Breast epithelium (tissue), 4 donors: Measurements from ENCODE around the gene PFKL. TPM values are rescaled to one million over a fixed set of nuclear protein-coding genes. Genes with fewer than 3 reads are reported as not detected.

Source experiments
- DNase-seq, 2 donors: peaks; one replicate each; pipeline ENCODE4 v3.0.0-alpha.2; 2019; ENCODE audit warnings: low spot score in 2 of 2
- H3K27ac ChIP-seq, 2 donors: fragments of 200-600 bp; sonication (generic) in 1 of 2; one replicate each; pipeline ENCODE4 v1.5.1; 2016 to 2019; ENCODE audit warnings: mild to moderate bottlenecking in 1 of 2
- H3K27me3 ChIP-seq, 2 donors: fragments of 200-600 bp; sonication (generic) in 1 of 2; one replicate each; pipeline versions ENCODE4 v1.5.1 to v1.6.0; 2017 to 2019; ENCODE audit warnings: control low read depth in 1 of 2, mild to moderate bottlenecking in 1 of 2
- H3K36me3 ChIP-seq: fragments of 200-600 bp; one replicate; pipeline ENCODE4 v1.5.1; 2019
- H3K4me1 ChIP-seq, 2 donors: fragments of 200-600 bp; sonication (generic); one replicate each; pipeline ENCODE4 v1.5.1; 2016 to 2019; ENCODE audit warnings: control low read depth in 1 of 2
- H3K4me3 ChIP-seq, 3 donors: fragments of 200-600 bp; sonication (generic); 1 replicate in 2 of 3; 2 replicates in 1 of 3; pipeline ENCODE4 v1.5.1; 2016 to 2019; ENCODE audit warnings: mild to moderate bottlenecking in 3 of 3, moderate library complexity in 2 of 3
- H3K9me3 ChIP-seq, 2 donors: fragments of 200-600 bp; sonication (generic) in 1 of 2; one replicate each; pipeline ENCODE4 v1.5.1; 2016 to 2019; ENCODE audit warnings: control low read depth in 1 of 2
- POLR2A ChIP-seq: fragments of 450-650 bp; IDR thresholded peaks from one replicate; pipeline ENCODE4 v1.6.1; 2016; ENCODE audit warnings: antibody characterized with exemption, mild to moderate bottlenecking, moderate library complexity
- POLR2AphosphoS5 ChIP-seq, 3 donors: sonication (generic); formaldehyde crosslinking; IDR thresholded peaks; one replicate each; pipeline ENCODE4 v1.6.1; 2017; ENCODE audit warnings: antibody characterized with exemption in 3 of 3
- intact Hi-C: fragments of 100-400 bp; cut with DNase I; formaldehyde crosslinking; loops from one replicate; pipeline ENCODE4 v1.15.1; 2023; ENCODE audit warnings: low total_unique reads
- total RNA-seq, 3 donors: library from RNA; depleted of rRNA; stranded (reverse); fragments of >200 nt; gene quantifications; one replicate each; pipeline ENCODE4 v1.1.0, GENCODE V29; 2016
- TF ChIP-seq, protein P1 (sequence below), 3 donors: fragments of 450-650 bp; IDR thresholded peaks; one replicate each; pipeline ENCODE4 v1.5.1; 2016 to 2017; ENCODE audit warnings: antibody characterized with exemption in 3 of 3, mild to moderate bottlenecking in 3 of 3, moderate library complexity in 3 of 3

PFKL gene
- total RNA-seq, 3 donors from 2014 or later, result 80.9 to 101 (median 97.9) TPM

DNA sequence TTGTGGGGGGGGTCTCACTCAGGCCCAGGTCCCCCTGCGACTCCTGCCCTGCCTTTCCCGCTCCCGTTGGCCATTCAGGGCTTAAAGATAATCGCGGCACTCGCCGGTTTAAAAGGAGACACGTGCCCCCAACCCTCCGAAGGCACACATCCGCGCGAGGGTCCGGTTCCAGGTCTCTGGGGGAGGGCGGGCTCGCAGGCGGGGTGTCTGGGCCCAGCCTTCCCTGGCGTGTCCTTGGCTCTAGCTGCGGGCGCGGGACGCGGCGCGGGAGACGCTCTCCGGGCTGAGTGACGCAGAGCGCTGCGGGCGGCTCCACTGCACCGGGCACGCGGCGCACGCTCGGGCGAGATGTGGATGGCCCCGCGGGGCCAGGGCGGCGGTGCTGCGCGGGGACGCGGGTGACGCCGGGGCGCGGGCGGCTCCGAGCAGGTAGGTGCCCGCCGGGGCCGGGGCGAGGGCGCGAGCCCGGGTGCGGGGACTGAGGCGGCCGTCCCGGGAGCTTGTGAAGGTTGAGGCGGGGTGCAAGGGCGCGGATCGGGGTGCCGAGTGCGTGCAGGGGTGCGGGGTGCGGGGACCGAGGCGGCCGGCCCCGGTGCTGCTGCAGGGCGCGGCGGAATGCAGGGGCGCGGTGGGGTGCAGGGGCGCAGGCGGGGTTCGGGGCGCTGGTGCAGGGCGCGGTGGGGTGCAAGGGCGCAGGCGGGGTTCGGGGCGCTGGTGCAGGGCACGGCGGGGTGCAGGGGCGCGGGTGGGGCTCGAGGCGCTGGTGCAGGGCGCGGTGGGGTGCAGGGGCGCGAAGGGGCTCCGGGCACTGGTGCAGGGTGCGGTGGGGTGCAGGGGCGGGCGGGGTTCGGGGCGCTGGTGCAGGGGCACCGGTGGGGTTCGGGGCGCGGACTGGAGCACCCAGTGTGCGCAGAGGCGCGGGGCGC lies 50.3 kb downstream of the PFKL start:
- Histone ChIP-seq H3K36me3 (no peaks in the 10 kb centered on the region), H3K27me3 (peaks cover 18 to 48% of the 10 kb centered on the region in 2 donors), H3K4me1 (peaks cover 0 to 4% of the 10 kb centered on the region in 2 donors), H3K4me3 (peak overlapping the region in 2 of 3 donors; percentile 5 to 55), H3K9me3 (no peaks in the 10 kb centered on the region), H3K27ac (no peak overlapping the region)
- intact Hi-C loops, result no loop called here
- TF ChIP-seq POLR2A (no peak), POLR2AphosphoS5 (IDR thresholded peaks at IDR 0.05) (no peak)
- TF ChIP-seq, protein P1, sequence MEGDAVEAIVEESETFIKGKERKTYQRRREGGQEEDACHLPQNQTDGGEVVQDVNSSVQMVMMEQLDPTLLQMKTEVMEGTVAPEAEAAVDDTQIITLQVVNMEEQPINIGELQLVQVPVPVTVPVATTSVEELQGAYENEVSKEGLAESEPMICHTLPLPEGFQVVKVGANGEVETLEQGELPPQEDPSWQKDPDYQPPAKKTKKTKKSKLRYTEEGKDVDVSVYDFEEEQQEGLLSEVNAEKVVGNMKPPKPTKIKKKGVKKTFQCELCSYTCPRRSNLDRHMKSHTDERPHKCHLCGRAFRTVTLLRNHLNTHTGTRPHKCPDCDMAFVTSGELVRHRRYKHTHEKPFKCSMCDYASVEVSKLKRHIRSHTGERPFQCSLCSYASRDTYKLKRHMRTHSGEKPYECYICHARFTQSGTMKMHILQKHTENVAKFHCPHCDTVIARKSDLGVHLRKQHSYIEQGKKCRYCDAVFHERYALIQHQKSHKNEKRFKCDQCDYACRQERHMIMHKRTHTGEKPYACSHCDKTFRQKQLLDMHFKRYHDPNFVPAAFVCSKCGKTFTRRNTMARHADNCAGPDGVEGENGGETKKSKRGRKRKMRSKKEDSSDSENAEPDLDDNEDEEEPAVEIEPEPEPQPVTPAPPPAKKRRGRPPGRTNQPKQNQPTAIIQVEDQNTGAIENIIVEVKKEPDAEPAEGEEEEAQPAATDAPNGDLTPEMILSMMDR (IDR thresholded peaks at IDR 0.05), result no peak
- DNase-seq, result no peak

DNA sequence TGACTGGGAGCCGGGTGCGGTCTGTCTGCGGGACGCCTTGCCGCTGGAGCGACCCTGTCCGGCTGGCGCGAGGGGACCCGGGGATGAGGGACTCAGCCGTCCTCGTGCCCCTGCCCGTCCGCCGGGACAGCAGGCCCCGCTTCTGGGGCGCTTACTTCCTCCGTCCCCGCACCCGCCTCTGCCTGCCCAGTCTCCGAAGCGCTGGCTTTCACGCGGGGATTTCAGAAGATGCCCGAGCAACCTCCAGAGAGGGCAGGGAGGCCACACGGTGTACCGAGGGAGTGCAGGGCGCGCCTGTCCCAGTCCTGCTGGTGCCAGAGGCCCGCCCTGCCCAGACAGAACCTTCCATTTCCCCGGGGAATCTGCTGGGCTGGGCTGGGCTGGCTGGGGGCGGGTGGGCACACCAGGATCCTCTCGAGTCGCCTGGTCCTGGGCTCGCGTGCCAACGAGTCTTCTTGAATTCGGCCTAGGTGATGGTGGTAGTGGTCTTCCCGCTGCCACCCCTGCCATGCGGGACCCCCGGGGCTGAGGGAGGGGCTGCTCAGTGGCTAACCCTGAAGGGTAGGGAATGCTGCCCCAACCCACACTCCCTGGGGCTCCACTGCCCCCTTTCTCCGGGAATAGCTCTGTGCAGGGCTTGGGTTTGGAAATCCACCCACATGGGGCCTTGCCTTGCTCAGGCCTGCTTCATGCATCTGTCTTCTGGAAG lies 51.1 kb downstream of the PFKL start:
- TF ChIP-seq POLR2AphosphoS5 (IDR thresholded peaks at IDR 0.05), result no peak
- no peak for TF ChIP-seq POLR2A
- TF ChIP-seq, protein P1 (IDR thresholded peaks at IDR 0.05), result no peak
- intact Hi-C loops, result no loop called here
- H3K9me3 ChIP-seq, result no peaks in the 10 kb centered on the region
- H3K27me3 ChIP-seq, result peaks cover 18 to 48% of the 10 kb centered on the region in 2 donors
- no peak for DNase-seq
- peak overlapping the region in 2 of 3 donors; percentile 5 to 55 for H3K4me3 ChIP-seq
- peaks cover 0 to 4% of the 10 kb centered on the region in 2 donors for H3K4me1 ChIP-seq
- no peaks in the 10 kb centered on the region for H3K36me3 ChIP-seq
- H3K27ac ChIP-seq, result no peak overlapping the region

DNA sequence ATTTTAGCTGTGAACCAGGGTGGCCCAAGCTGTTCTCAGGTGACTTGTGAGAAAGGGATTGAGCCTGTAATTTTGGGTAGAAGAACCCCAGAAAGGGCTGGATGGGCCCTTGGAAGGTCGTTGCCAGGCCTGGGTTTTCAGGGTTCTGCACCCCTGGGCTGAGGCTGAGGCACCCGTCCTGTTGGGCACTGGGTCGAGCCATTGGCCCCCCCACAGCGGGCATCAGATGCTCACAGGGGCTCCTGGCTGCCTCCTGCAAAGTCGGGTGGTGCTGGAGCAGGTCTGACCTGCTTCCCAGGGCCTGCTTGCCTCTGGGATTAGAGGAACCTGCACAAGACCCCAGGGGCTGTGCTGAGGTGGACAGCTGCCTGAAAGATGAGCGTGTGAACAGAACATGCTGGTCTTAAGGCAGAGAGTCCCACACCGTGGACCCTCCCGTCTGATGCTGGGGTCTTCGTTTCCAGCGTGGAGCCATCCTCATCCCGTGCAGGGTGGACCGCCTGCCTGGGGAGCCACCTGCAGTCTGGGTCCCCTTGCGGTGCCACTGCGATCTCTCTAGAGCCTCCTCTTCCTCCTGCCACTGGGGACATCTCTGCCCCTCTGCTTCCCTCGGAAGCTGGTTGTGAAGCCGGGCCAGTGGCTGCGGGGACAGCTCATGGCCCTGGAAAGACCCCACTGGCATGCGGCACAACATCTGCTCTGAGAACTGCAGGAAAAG lies 51.8 kb downstream of the PFKL start:
- Histone ChIP-seq H3K4me3 (no peak overlapping the region), H3K9me3 (no peaks in the 10 kb centered on the region), H3K36me3 (no peaks in the 10 kb centered on the region), H3K27ac (no peak overlapping the region), H3K27me3 (peaks cover 18 to 48% of the 10 kb centered on the region in 2 donors), H3K4me1 (peaks cover 0 to 4% of the 10 kb centered on the region in 2 donors)
- TF ChIP-seq POLR2AphosphoS5 (IDR thresholded peaks at IDR 0.05) (no peak), POLR2A (no peak)
- TF ChIP-seq, protein P1 (IDR thresholded peaks at IDR 0.05), result no peak
- no peak for DNase-seq
- intact Hi-C loops, result no loop called here

DNA sequence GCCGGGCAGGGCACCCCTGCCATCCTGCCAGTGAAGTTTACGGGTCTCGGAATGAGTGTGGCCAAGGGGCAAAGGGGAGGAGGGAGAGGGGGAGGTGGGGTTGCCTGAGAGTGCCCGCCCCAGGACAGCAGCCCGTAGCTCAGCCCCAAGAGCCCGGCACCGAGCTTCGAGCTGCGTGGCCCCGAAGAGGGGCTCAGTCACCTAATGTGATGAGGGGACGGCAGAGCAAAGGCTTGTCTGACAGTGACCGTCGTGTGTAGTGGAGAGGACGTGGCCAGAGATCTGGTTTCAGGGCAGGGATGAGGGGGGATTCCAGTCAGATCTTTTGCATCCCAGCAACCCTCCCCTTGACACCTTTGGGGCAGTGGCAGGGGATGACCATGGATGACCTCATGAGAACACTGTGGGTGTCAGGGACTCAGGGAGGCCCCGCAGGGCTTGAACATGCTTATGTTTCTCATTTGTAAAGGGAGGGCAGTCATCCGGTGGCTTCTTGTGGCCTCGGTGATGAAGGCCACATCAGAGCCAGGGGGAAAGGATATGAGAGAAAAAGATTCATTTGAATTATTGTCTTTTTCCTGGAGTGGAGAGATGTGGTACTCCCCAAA lies 52.5 kb downstream of the PFKL start:
- peak overlapping the region in 1 of 2 donors; percentile 25 for H3K27ac ChIP-seq
- peaks cover 18 to 48% of the 10 kb centered on the region in 2 donors for H3K27me3 ChIP-seq
- no peak for DNase-seq
- intact Hi-C loops, result no loop called here
- H3K4me1 ChIP-seq, result peaks cover 0 to 4% of the 10 kb centered on the region in 2 donors
- TF ChIP-seq POLR2AphosphoS5 (IDR thresholded peaks at IDR 0.05) (no peak), POLR2A (no peak)
- TF ChIP-seq, protein P1 (IDR thresholded peaks at IDR 0.05), result no peak
- no peak overlapping the region for H3K4me3 ChIP-seq
- H3K9me3 ChIP-seq, result no peaks in the 10 kb centered on the region
- no peaks in the 10 kb centered on the region for H3K36me3 ChIP-seq
